ENCODE measurements around the gene P2RX6. TPM values are rescaled to one million over a fixed set of nuclear protein-coding genes. Genes with fewer than 3 reads are reported as not detected.
A peak's percentile ranks its signal among the peaks of the same experiment; 100 is the strongest.

P2RX6 gene
- 1.6 TPM for polyA plus RNA-seq (2013, experiment 1 of 2)
- polyA plus RNA-seq (2013, experiment 2 of 2) = 1.5 TPM

DNA sequence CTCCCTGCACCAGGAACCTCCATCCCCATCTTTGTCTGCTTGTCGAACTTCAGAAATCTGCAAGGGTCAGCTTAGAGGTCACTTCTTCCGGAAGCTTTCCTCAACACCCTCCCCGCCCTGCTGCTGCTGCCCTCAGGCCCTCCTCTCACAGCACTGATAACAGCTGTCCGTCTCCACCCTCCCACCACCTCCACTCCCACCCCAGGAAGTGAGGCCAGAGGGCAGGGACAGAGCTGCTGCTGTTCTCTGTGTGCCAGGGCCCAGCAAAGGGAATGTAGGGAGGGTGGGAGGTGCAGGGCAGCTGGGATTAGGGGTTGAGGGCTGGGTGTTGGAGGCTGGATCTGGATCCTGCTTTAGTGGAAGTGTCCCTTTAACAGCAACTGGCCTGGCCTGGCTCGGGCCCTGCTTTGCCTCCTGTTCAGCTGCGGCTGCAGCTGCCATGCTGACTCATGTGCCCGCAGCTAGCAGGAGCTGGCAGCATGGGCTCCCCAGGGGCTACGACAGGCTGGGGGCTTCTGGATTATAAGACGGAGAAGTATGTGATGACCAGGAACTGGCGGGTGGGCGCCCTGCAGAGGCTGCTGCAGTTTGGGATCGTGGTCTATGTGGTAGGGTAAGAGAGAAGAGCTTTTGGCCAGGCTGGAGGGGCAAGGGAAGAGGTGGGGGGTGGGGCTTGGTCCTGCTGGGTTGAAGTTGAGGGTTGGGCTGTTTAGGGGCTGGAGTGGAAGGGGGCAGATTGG, at the start of gene P2RX6:
P2RX6 (plus strand) TSS at position 440 of the 740 bp plus-strand sequence; CDS start at position 450, 10 bp downstream.
- H3K4me2 ChIP-seq (ENCODE audit: low read length, poor library complexity, severe bottlenecking) = peak within 1 kb of the TSS; percentile 57
- peak within 1 kb of the TSS in 1 of 2 experiments; percentile 77 for H3K23ac ChIP-seq (ENCODE audit: low read length in 2 of 2)
- peaks cover 0 to 3% of the 10 kb centered on the region in 2 experiments for H3K36me3 ChIP-seq (ENCODE audit: control insufficient read depth in 1 of 2, insufficient read depth in 2 of 2, low read depth in 1 of 2, low read length in 2 of 2)
- H4K8ac ChIP-seq (ENCODE audit: low read length) = peak within 1 kb of the TSS; percentile 86
- H3K14ac ChIP-seq (ENCODE audit: low read length in 2 of 2) = peak within 1 kb of the TSS in 1 of 2 experiments; percentile 69
- H2AK5ac ChIP-seq (ENCODE audit: low read length, severe bottlenecking) = peak within 1 kb of the TSS; percentile 68
- peak within 1 kb of the TSS; percentile 85 for H2AFZ ChIP-seq (ENCODE audit: low read depth, low read length)
- peak within 1 kb of the TSS; percentile 74 to 84 for H3K4ac ChIP-seq (ENCODE audit: low read depth in 1 of 2, low read length in 2 of 2)
- DNase-seq = peak; percentile 76
- H3K27ac ChIP-seq (ENCODE audit: low read length, poor library complexity, severe bottlenecking) = peak within 1 kb of the TSS; percentile 70
- peak within 1 kb of the TSS; percentile 59 to 70 for H2BK12ac ChIP-seq (ENCODE audit: low read length in 2 of 2)
- H3K4me1 ChIP-seq (ENCODE audit: control insufficient read depth, insufficient read depth, low read depth, low read length) = peaks cover 27% of the 10 kb centered on the region
- no peak within 1 kb of the TSS for H2BK5ac ChIP-seq (ENCODE audit: low read depth, low read length, poor library complexity, severe bottlenecking)
- peak within 1 kb of the TSS; percentile 94 to 98 for H3K18ac ChIP-seq (ENCODE audit: low read depth in 1 of 2, low read length in 2 of 2)
- peak within 1 kb of the TSS; percentile 60 for H4K91ac ChIP-seq (ENCODE audit: low read length)
- peak within 1 kb of the TSS; percentile 88 for H3K9ac ChIP-seq (ENCODE audit: low read length)
- 18% methylated on average over 11 of the region's 12 CpGs for WGBS
- peaks cover 0 to 11% of the 10 kb centered on the region in 2 experiments for H3K27me3 ChIP-seq (ENCODE audit: control insufficient read depth in 1 of 2, insufficient read depth in 1 of 2, low read length in 2 of 2)
- H2BK120ac ChIP-seq (ENCODE audit: low read depth, low read length) = peak within 1 kb of the TSS; percentile 92
- peaks cover 2% of the 10 kb centered on the region for H3K79me1 ChIP-seq (replicated peaks; ENCODE audit: low read length, poor library complexity, severe bottlenecking)
- peak within 1 kb of the TSS; percentile 55 to 85 for H3K4me3 ChIP-seq (ENCODE audit: insufficient read depth in 1 of 2, low read depth in 1 of 2, low read length in 2 of 2)
- H3K9me3 ChIP-seq (ENCODE audit: control insufficient read depth, low read length) = no peaks in the 10 kb centered on the region
- peak within 1 kb of the TSS; percentile 26 for H2BK15ac ChIP-seq (ENCODE audit: low read depth, poor library complexity, severe bottlenecking)

DNA sequence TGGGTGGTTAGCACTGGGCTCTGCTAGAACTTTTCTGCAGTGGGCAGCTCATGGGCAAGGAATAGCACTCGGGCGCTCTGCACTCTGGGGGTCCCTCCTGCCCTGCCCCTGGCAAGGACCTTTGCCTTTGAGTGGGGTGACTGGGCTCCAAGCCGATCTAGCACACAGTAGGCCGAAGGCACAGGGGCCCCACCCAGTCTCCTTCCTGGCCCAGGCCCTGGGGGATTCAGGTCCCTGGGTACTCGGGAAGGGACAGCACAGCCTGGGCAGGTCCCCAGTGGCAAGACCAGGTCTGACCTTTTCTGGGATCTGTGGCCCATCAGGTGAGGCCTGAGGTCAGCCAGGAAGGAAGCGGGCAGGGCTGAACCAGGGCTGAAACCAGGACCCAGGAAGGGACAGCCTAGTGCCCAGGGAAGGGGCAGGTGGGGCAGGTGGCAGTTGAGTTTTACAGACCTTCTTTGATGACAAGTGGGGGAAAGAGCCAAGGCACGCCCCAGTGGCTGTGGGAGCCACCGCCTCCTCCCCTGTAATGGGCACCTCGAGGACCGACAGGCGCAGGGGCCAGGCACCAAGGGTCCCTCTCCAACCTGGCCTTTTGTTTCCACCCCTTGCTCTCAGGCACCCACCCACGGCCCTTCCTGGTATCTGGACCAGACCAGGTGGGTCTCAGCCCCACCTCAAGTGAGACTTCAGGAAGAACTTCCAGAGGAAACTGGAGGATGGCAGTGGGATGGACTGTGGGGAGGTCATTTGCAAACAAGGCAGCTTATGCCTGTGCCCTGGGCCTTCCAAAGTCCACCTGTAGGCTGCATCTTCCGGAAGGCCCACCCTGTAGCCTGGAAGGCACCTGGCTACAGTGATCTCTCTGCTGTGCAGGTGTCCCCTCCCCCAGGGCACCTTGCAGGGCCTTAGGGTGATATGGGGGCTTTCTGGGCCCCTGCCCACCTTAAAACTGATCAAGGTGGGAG, 48.8 kb upstream of the P2RX6 start:
- H2BK15ac ChIP-seq (ENCODE audit: low read depth, poor library complexity, severe bottlenecking) = no peak overlapping the region
- no peak overlapping the region for H2BK12ac ChIP-seq (ENCODE audit: low read length in 2 of 2)
- no peak overlapping the region for H3K27ac ChIP-seq (ENCODE audit: low read length, poor library complexity, severe bottlenecking)
- H3K4me1 ChIP-seq (ENCODE audit: control insufficient read depth, insufficient read depth, low read depth, low read length) = peaks cover 12% of the 10 kb centered on the region
- peaks cover 33 to 47% of the 10 kb centered on the region in 2 experiments for H3K27me3 ChIP-seq (ENCODE audit: control insufficient read depth in 1 of 2, insufficient read depth in 1 of 2, low read length in 2 of 2)
- H3K79me1 ChIP-seq (replicated peaks; ENCODE audit: low read length, poor library complexity, severe bottlenecking) = no peaks in the 10 kb centered on the region
- no peak overlapping the region for H4K91ac ChIP-seq (ENCODE audit: low read length)
- H3K4me2 ChIP-seq (ENCODE audit: low read length, poor library complexity, severe bottlenecking) = no peak overlapping the region
- no peaks in the 10 kb centered on the region for H3K9me3 ChIP-seq (ENCODE audit: control insufficient read depth, low read length)
- no peak overlapping the region for H3K18ac ChIP-seq (ENCODE audit: low read depth in 1 of 2, low read length in 2 of 2)
- WGBS = 79% methylated on average over 13 of the region's 13 CpGs
- H2AFZ ChIP-seq (ENCODE audit: low read depth, low read length) = no peak overlapping the region
- no peak for DNase-seq
- H3K14ac ChIP-seq (ENCODE audit: low read length in 2 of 2) = no peak overlapping the region
- no peak overlapping the region for H2BK5ac ChIP-seq (ENCODE audit: low read depth, low read length, poor library complexity, severe bottlenecking)
- H3K9ac ChIP-seq (ENCODE audit: low read length) = no peak overlapping the region
- H3K4ac ChIP-seq (ENCODE audit: low read depth in 1 of 2, low read length in 2 of 2) = no peak overlapping the region
- H2BK120ac ChIP-seq (ENCODE audit: low read depth, low read length) = no peak overlapping the region
- no peak overlapping the region for H4K8ac ChIP-seq (ENCODE audit: low read length)
- no peak overlapping the region for H3K4me3 ChIP-seq (ENCODE audit: insufficient read depth in 1 of 2, low read depth in 1 of 2, low read length in 2 of 2)
- H2AK5ac ChIP-seq (ENCODE audit: low read length, severe bottlenecking) = no peak overlapping the region
- no peak overlapping the region for H3K23ac ChIP-seq (ENCODE audit: low read length in 2 of 2)
- no peaks in the 10 kb centered on the region for H3K36me3 ChIP-seq (ENCODE audit: control insufficient read depth in 1 of 2, insufficient read depth in 2 of 2, low read depth in 1 of 2, low read length in 2 of 2)

DNA sequence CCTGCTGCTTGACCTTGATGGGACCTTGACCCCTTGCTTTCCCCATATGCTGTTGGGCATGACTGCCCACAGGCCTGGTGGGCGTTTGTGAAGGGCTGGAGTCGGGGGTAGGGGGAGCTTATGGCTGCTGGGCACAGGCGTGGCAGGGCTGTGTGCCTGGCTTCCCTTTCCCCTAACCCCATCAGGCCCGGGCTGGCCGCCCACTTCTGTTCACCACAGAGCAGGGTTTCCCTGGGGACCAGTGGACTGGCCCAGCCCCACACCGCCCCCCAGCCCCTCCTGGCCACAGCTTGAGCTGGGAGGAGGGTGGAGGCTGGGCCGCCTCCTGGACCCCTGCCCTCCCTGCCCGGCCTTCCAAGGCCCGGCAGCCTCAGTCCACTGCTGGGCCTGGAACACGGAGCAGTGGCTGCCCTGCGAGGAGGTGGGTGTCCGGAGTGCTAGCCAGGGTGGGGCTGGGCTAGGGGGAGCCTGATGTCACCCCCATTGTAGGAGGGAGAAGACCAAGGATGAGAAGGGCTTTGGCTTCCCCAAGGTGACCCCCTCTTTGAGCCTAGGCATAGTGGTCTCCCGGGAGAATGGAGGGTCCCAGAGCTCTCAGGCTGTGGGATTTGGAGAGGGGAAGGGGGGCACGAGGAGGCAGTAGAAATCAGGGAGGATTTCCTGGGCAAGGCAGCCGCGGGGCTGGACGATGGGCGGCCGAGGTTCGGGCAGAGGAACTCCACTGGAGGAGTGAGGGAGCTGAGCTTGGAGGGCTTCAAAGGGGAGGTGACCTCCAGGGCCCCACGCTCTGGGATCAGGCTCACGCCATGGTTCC, 47.9 kb upstream of the P2RX6 start, which contains the start of gene AIFM3:
AIFM3 (plus strand) TSS at position 373 of the 814 bp plus-strand sequence. CDS start 690 bp downstream, outside the sequence.
- Histone ChIP-seq H2AK5ac (ENCODE audit: low read length, severe bottlenecking) (no peak within 1 kb of the TSS), H3K4me2 (ENCODE audit: low read length, poor library complexity, severe bottlenecking) (no peak within 1 kb of the TSS), H3K4me3 (ENCODE audit: insufficient read depth in 1 of 2, low read depth in 1 of 2, low read length in 2 of 2) (no peak within 1 kb of the TSS), H2BK120ac (ENCODE audit: low read depth, low read length) (no peak within 1 kb of the TSS), H3K9ac (ENCODE audit: low read length) (no peak within 1 kb of the TSS), H3K27ac (ENCODE audit: low read length, poor library complexity, severe bottlenecking) (no peak within 1 kb of the TSS), H2BK15ac (ENCODE audit: low read depth, poor library complexity, severe bottlenecking) (no peak within 1 kb of the TSS), H3K23ac (ENCODE audit: low read length in 2 of 2) (no peak within 1 kb of the TSS), H3K18ac (ENCODE audit: low read depth in 1 of 2, low read length in 2 of 2) (no peak within 1 kb of the TSS), H2AFZ (ENCODE audit: low read depth, low read length) (no peak within 1 kb of the TSS), H2BK5ac (ENCODE audit: low read depth, low read length, poor library complexity, severe bottlenecking) (no peak within 1 kb of the TSS), H3K27me3 (ENCODE audit: control insufficient read depth in 1 of 2, insufficient read depth in 1 of 2, low read length in 2 of 2) (peaks cover 33 to 47% of the 10 kb centered on the region in 2 experiments), H3K79me1 (replicated peaks; ENCODE audit: low read length, poor library complexity, severe bottlenecking) (no peaks in the 10 kb centered on the region), H3K4ac (ENCODE audit: low read depth in 1 of 2, low read length in 2 of 2) (no peak within 1 kb of the TSS), H3K14ac (ENCODE audit: low read length in 2 of 2) (no peak within 1 kb of the TSS), H2BK12ac (ENCODE audit: low read length in 2 of 2) (no peak within 1 kb of the TSS), H3K36me3 (ENCODE audit: control insufficient read depth in 1 of 2, insufficient read depth in 2 of 2, low read depth in 1 of 2, low read length in 2 of 2) (no peaks in the 10 kb centered on the region), H3K4me1 (ENCODE audit: control insufficient read depth, insufficient read depth, low read depth, low read length) (peaks cover 10% of the 10 kb centered on the region), H4K91ac (ENCODE audit: low read length) (no peak within 1 kb of the TSS), H4K8ac (ENCODE audit: low read length) (no peak within 1 kb of the TSS), H3K9me3 (ENCODE audit: control insufficient read depth, low read length) (no peaks in the 10 kb centered on the region)
- WGBS = 77% methylated on average over 19 of the region's 22 CpGs
- no peak for DNase-seq

All from mesenchymal stem cell (in vitro differentiated cells and primary cell).